Neuronal stem cell (in vitro differentiated cells): Measurements from ENCODE around the gene FBXL7.
A peak's percentile ranks its signal among the peaks of the same experiment; 100 is the strongest.

Experiments used
- DNase-seq: peaks from one replicate; pipeline ENCODE4 v3.0.0-alpha.2; 2013; ENCODE audit warnings: low spot score
- H2AFZ ChIP-seq: one replicate; pipeline ENCODE4 v1.6.1; 2013; ENCODE audit warnings: mild to moderate bottlenecking, low read length, inconsistent platforms
- H2AK5ac ChIP-seq: 2 replicates; pipeline ENCODE4 v1.6.1; 2013; ENCODE audit warnings: low read depth, mild to moderate bottlenecking, inconsistent platforms, low read length, moderate library complexity, mixed read lengths
- H2BK120ac ChIP-seq: 2 replicates; pipeline ENCODE4 v1.6.1; 2013; ENCODE audit warnings: low read depth, mild to moderate bottlenecking, inconsistent platforms, low read length, moderate library complexity, mixed read lengths
- H2BK12ac ChIP-seq: one replicate; pipeline ENCODE4 v1.6.1; 2013; ENCODE audit warnings: low read length, inconsistent platforms
- H2BK15ac ChIP-seq: 2 replicates; pipeline ENCODE4 v1.6.1; 2013; ENCODE audit warnings: mild to moderate bottlenecking, low read length, inconsistent platforms, mixed read lengths
- H2BK5ac ChIP-seq: one replicate; pipeline ENCODE4 v1.6.1; 2013; ENCODE audit warnings: inconsistent platforms, mild to moderate bottlenecking, low read length, moderate library complexity
- H3K14ac ChIP-seq: one replicate; pipeline ENCODE4 v1.6.1; 2013; ENCODE audit warnings: low read length, inconsistent platforms
- H3K18ac ChIP-seq: 2 replicates; pipeline ENCODE4 v1.6.1; 2013; ENCODE audit warnings: low read length, inconsistent platforms
- H3K23ac ChIP-seq: 2 replicates; pipeline ENCODE4 v1.6.1; 2013; ENCODE audit warnings: low read depth, mild to moderate bottlenecking, mixed read lengths, low read length, inconsistent platforms; ENCODE audit not compliant: poor library complexity
- H3K27ac ChIP-seq: replicated peaks from 3 replicates; pipeline ENCODE4 v1.5.1; 2013; ENCODE audit warnings: low read length, inconsistent platforms
- H3K27me3 ChIP-seq, 3 experiments: 2 replicates each; pipeline ENCODE4 v1.6.1; 2013; ENCODE audit warnings: low read length in 3 of 3, mild to moderate bottlenecking in 2 of 3, inconsistent platforms in 1 of 3, low read depth in 1 of 3, mixed read lengths in 1 of 3, moderate library complexity in 1 of 3; ENCODE audit not compliant: control insufficient read depth in 3 of 3, insufficient read depth in 3 of 3
- H3K36me3 ChIP-seq, 2 donors: replicated peaks in 1 of 2; 2 replicates each; pipeline ENCODE4 v1.6.1; 2013; ENCODE audit warnings: low read length in 2 of 2; ENCODE audit not compliant: control insufficient read depth in 2 of 2, insufficient read depth in 2 of 2
- H3K4ac ChIP-seq: 2 replicates; pipeline ENCODE4 v1.6.1; 2013; ENCODE audit warnings: inconsistent platforms, mild to moderate bottlenecking, low read length, moderate library complexity
- H3K4me1 ChIP-seq, 2 donors: 1 replicate in 1 of 2; 2 replicates in 1 of 2; pipeline ENCODE4 v1.6.1; 2013; ENCODE audit warnings: low read length in 2 of 2, low read depth in 1 of 2; ENCODE audit not compliant: control insufficient read depth in 2 of 2, insufficient read depth in 1 of 2
- H3K4me2 ChIP-seq: one replicate; pipeline ENCODE4 v1.6.1; 2013; ENCODE audit warnings: mild to moderate bottlenecking, low read length, inconsistent platforms; ENCODE audit not compliant: insufficient read depth, poor library complexity, severe bottlenecking
- H3K4me3 ChIP-seq, 2 donors: 2 replicates each; pipeline ENCODE4 v1.5.1; 2013; ENCODE audit warnings: low read length in 2 of 2, mild to moderate bottlenecking in 2 of 2, inconsistent platforms in 1 of 2, moderate library complexity in 1 of 2
- H3K79me1 ChIP-seq: one replicate; pipeline ENCODE4 v1.6.1; 2013; ENCODE audit warnings: low read depth, mild to moderate bottlenecking, inconsistent platforms, low read length, moderate library complexity
- H3K9ac ChIP-seq: one replicate; pipeline ENCODE4 v1.6.1; 2013; ENCODE audit warnings: mild to moderate bottlenecking, low read depth, low read length, inconsistent platforms; ENCODE audit not compliant: poor library complexity
- H3K9me3 ChIP-seq, 2 donors: replicated peaks in 1 of 2; 2 replicates each; pipeline versions ENCODE3 to v1.6.1; 2013; ENCODE audit warnings: low read length in 2 of 2, mild to moderate bottlenecking in 2 of 2, inconsistent platforms in 1 of 2, low read depth in 1 of 2, mixed read lengths in 1 of 2, moderate library complexity in 1 of 2; ENCODE audit not compliant: control insufficient read depth in 2 of 2, insufficient read depth in 1 of 2
- H4K8ac ChIP-seq: one replicate; pipeline ENCODE4 v1.6.1; 2013; ENCODE audit warnings: low read depth, mild to moderate bottlenecking, inconsistent platforms, low read length, moderate library complexity
- H4K91ac ChIP-seq: one replicate; pipeline ENCODE4 v1.6.1; 2013; ENCODE audit warnings: low read length, low read depth, mild to moderate bottlenecking, inconsistent platforms; ENCODE audit not compliant: poor library complexity
- WGBS, 2 donors: extraction: QIAGEN DNeasy Blood & Tissue Kit; methylation state at CpG; one replicate each; pipeline ENCODE4 v1.1.7; 2013; ENCODE audit warnings: missing lambda C conversion rate in 2 of 2, mixed read lengths in 1 of 2; ENCODE audit not compliant: insufficient read length in 2 of 2, insufficient replicate concordance in 1 of 2; ENCODE audit errors: extremely low coverage in 2 of 2; 5-methylcytosine and 5-hydroxymethylcytosine counted together

FBXL7 gene

DNA sequence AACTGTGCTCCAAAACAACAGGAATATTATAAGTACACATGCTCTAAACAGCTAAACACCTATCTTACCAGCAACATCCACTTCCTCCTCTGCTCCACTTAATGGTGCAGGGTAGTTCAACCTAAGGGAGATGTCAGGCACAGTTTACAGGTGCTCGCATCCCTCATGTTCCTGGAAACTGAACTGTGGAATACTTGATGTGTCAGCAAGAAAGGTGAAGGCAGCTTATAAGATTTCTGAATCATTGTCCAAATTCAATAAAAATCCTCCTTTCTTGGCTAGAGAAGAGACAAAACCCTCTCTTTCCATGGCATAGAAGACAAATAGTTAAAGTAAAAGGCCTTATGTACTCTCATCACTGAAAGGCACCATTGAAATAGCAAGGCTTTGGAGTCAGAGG lies 272.2 kb downstream of the FBXL7 start:
- no peak overlapping the region for H2BK15ac ChIP-seq
- no peak overlapping the region for H3K4me3 ChIP-seq
- no CpG with 5 or more reads among the region's 1 CpG for WGBS, 2 donors
- no peak overlapping the region for H4K8ac ChIP-seq
- H3K4me2 ChIP-seq, result no peak overlapping the region
- H3K23ac ChIP-seq, result no peak overlapping the region
- H2BK120ac ChIP-seq, result no peak overlapping the region
- no peak overlapping the region for H3K14ac ChIP-seq
- H3K4me1 ChIP-seq, result no peaks in the 10 kb centered on the region
- H3K27ac ChIP-seq, result no peak overlapping the region
- H2AFZ ChIP-seq, result no peak overlapping the region
- DNase-seq, result no peak
- no peaks in the 10 kb centered on the region for H3K27me3 ChIP-seq
- H2BK12ac ChIP-seq, result no peak overlapping the region
- no peak overlapping the region for H3K9ac ChIP-seq
- H3K79me1 ChIP-seq, result no peaks in the 10 kb centered on the region
- H4K91ac ChIP-seq, result no peak overlapping the region
- H2AK5ac ChIP-seq, result no peak overlapping the region
- no peak overlapping the region for H3K18ac ChIP-seq
- H3K36me3 ChIP-seq, result no peaks in the 10 kb centered on the region
- H3K9me3 ChIP-seq, result no peaks in the 10 kb centered on the region
- H2BK5ac ChIP-seq, result no peak overlapping the region
- no peak overlapping the region for H3K4ac ChIP-seq

- H4K8ac ChIP-seq, result no peak overlapping the region
- peak; percentile 15 for DNase-seq
- no peak overlapping the region for H3K9ac ChIP-seq
- no peak overlapping the region for H3K4ac ChIP-seq
- no peak overlapping the region for H2BK5ac ChIP-seq
- WGBS, 2 donors, result no CpG with 5 or more reads among the region's 2 CpGs
- no peak overlapping the region for H3K4me3 ChIP-seq
- no peaks in the 10 kb centered on the region for H3K9me3 ChIP-seq
- no peak overlapping the region for H3K27ac ChIP-seq
- no peak overlapping the region for H2AK5ac ChIP-seq
- no peaks in the 10 kb centered on the region for H3K36me3 ChIP-seq
- no peak overlapping the region for H3K4me2 ChIP-seq
- no peaks in the 10 kb centered on the region for H3K27me3 ChIP-seq
- no peak overlapping the region for H3K18ac ChIP-seq
- no peak overlapping the region for H3K14ac ChIP-seq
- H2BK15ac ChIP-seq, result no peak overlapping the region
- H2BK120ac ChIP-seq, result no peak overlapping the region
- H3K4me1 ChIP-seq, result no peaks in the 10 kb centered on the region
- no peaks in the 10 kb centered on the region for H3K79me1 ChIP-seq
- no peak overlapping the region for H2BK12ac ChIP-seq
- no peak overlapping the region for H2AFZ ChIP-seq
- no peak overlapping the region for H3K23ac ChIP-seq
- H4K91ac ChIP-seq, result no peak overlapping the region
Measured at GRCh38 chr5:15774632-15775031, 274.7 kb downstream of the FBXL7 start.

GRCh38 chr5:15776346-15776745 lies 276.4 kb downstream of the FBXL7 start:
- no peak overlapping the region for H3K4ac ChIP-seq
- H3K27me3 ChIP-seq, result no peaks in the 10 kb centered on the region
- no peaks in the 10 kb centered on the region for H3K9me3 ChIP-seq
- no peak overlapping the region for H2AK5ac ChIP-seq
- no peaks in the 10 kb centered on the region for H3K79me1 ChIP-seq
- no peak for DNase-seq
- no peak overlapping the region for H2BK15ac ChIP-seq
- H3K9ac ChIP-seq, result no peak overlapping the region
- H3K4me1 ChIP-seq, result no peaks in the 10 kb centered on the region
- H3K14ac ChIP-seq, result no peak overlapping the region
- H2AFZ ChIP-seq, result no peak overlapping the region
- no peaks in the 10 kb centered on the region for H3K36me3 ChIP-seq
- H3K27ac ChIP-seq, result no peak overlapping the region
- no peak overlapping the region for H2BK120ac ChIP-seq
- H4K91ac ChIP-seq, result no peak overlapping the region
- no peak overlapping the region for H3K4me2 ChIP-seq
- H3K18ac ChIP-seq, result no peak overlapping the region
- no peak overlapping the region for H2BK5ac ChIP-seq
- no peak overlapping the region for H2BK12ac ChIP-seq
- WGBS, 2 donors, result no CpG with 5 or more reads among the region's 2 CpGs
- no peak overlapping the region for H4K8ac ChIP-seq
- H3K4me3 ChIP-seq, result no peak overlapping the region
- no peak overlapping the region for H3K23ac ChIP-seq

DNA sequence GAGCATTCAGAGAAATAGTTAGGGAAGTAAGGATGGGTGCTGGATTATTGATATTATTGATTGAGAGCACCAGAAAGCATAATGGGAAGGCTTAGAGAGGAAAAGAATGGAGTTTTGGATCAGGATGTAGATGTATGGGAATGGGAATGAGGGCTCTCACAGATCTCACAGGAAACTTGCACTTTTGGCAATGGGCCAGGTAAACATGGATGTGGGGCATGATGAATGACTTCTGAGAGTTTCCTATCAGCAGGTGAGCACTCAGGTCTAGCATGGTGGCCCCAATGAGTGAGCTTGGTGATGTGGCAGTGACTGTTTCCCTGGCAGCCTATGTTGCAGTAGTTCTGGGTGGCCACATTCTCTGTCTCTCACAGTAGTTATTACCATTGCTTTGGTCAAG lies 283.8 kb downstream of the FBXL7 start:
- H3K9me3 ChIP-seq, result peaks cover 0 to 4% of the 10 kb centered on the region in 2 donors

More for the DNA sequence above, 283.8 kb downstream of the FBXL7 start:
- Histone ChIP-seq H3K4me3 (no peak overlapping the region), H3K4ac (no peak overlapping the region), H3K14ac (no peak overlapping the region), H3K27ac (no peak overlapping the region), H2BK12ac (no peak overlapping the region), H4K8ac (no peak overlapping the region), H2BK120ac (no peak overlapping the region), H4K91ac (no peak overlapping the region), H2BK5ac (no peak overlapping the region), H3K23ac (no peak overlapping the region), H3K4me2 (no peak overlapping the region), H2AK5ac (no peak overlapping the region), H3K36me3 (peaks cover 0 to 2% of the 10 kb centered on the region in 2 donors), H3K9ac (no peak overlapping the region), H3K27me3 (no peaks in the 10 kb centered on the region), H3K4me1 (peaks cover 0 to 2% of the 10 kb centered on the region in 2 donors), H3K79me1 (peaks cover 2% of the 10 kb centered on the region), H3K18ac (no peak overlapping the region), H2BK15ac (no peak overlapping the region), H2AFZ (no peak overlapping the region)
- no peak for DNase-seq
